SK-N-SH treated with all-trans-retinoic acid at 6 μM for 48 hours (cell line): ENCODE results near the gene TPM4.

Experiments used
- CSDC2 ChIP-seq: fragments of 250-450 bp; sonication (Bioruptor Pico); IDR thresholded peaks from 2 replicates; pipeline ENCODE4 v1.5.0; 2020; ENCODE audit warnings: mild to moderate bottlenecking, moderate library complexity
- RARB ChIP-seq: fragments of 250-450 bp; sonication (Bioruptor Pico); IDR thresholded peaks from 2 replicates; pipeline ENCODE4 v1.8.0; 2021; ENCODE audit warnings: mild to moderate bottlenecking, moderate library complexity
- TF ChIP-seq, protein P1 (sequence below): fragments of 250-450 bp; sonication (Bioruptor Pico); IDR thresholded peaks from 2 replicates; pipeline ENCODE4 v1.8.0; 2021; ENCODE audit warnings: low read depth, mild to moderate bottlenecking, moderate library complexity, borderline replicate concordance

DNA sequence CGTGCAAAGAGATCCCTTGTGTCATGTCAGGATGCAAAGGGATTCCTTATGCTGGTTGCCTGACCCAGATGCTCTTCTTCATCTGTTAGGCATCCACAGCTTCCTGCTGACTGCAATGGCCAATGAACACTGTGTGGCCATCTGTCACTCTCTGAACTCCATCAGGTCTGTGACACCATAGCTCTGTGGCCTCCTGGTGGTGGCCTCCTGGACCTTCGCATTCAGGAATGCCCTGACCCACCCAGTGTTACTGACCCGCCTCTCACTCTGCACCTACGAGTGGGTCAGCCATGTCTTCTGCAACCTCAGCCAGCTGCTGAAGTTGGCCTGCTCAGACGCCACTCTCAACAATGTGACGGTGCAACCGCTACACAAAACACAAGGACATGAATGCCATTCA is 23.9 kb upstream of the TPM4 start:
- TF ChIP-seq CSDC2 (CRISPR knock-in tag), result no peak
- TF ChIP-seq, protein P1, sequence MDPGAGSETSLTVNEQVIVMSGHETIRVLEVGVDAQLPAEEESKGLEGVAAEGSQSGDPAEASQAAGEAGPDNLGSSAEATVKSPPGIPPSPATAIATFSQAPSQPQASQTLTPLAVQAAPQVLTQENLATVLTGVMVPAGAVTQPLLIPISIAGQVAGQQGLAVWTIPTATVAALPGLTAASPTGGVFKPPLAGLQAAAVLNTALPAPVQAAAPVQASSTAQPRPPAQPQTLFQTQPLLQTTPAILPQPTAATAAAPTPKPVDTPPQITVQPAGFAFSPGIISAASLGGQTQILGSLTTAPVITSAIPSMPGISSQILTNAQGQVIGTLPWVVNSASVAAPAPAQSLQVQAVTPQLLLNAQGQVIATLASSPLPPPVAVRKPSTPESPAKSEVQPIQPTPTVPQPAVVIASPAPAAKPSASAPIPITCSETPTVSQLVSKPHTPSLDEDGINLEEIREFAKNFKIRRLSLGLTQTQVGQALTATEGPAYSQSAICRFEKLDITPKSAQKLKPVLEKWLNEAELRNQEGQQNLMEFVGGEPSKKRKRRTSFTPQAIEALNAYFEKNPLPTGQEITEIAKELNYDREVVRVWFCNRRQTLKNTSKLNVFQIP, result no peak
- no peak for TF ChIP-seq RARB
